ENCODE results near the gene SRP68. TPM values are rescaled to one million over a fixed set of nuclear protein-coding genes. Genes with fewer than 3 reads are reported as not detected.

Gene SRP68
- total RNA-seq, 4 donors from 2014 or later, result 51.5 to 58.6 (median 53.5) TPM

DNA sequence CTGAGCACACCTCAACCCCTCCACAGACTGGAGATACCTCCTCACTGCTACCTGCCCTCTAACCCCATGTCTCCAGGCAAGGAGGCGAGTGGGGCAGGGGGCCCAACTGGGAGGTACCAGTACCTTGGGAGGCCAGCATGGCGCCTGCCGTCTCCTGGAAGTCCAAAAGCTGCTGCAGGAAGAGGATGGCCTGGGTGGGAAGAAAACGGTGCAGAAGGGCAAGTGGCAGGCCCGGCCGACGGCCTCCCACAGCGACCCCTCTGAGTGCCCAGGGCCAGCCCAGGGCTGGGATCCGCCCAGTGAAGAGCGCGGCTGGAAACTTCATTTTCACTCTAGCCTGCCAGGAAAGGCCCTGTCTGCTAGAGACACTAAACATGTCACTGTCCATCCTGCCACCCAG lies 15.2 kb upstream of the SRP68 start:
- Histone ChIP-seq H3K4me1 (no peaks in the 10 kb centered on the region), H3K27ac (no peak overlapping the region), H3K9me3 (no peaks in the 10 kb centered on the region), H3K36me3 (peaks cover 0 to 99% (median 39%) of the 10 kb centered on the region in 3 donors), H3K4me3 (no peak overlapping the region), H3K27me3 (no peaks in the 10 kb centered on the region)
- no peak for TF ChIP-seq EP300 (IDR thresholded peaks at IDR 0.05)
- TF ChIP-seq, protein P1, sequence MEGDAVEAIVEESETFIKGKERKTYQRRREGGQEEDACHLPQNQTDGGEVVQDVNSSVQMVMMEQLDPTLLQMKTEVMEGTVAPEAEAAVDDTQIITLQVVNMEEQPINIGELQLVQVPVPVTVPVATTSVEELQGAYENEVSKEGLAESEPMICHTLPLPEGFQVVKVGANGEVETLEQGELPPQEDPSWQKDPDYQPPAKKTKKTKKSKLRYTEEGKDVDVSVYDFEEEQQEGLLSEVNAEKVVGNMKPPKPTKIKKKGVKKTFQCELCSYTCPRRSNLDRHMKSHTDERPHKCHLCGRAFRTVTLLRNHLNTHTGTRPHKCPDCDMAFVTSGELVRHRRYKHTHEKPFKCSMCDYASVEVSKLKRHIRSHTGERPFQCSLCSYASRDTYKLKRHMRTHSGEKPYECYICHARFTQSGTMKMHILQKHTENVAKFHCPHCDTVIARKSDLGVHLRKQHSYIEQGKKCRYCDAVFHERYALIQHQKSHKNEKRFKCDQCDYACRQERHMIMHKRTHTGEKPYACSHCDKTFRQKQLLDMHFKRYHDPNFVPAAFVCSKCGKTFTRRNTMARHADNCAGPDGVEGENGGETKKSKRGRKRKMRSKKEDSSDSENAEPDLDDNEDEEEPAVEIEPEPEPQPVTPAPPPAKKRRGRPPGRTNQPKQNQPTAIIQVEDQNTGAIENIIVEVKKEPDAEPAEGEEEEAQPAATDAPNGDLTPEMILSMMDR (IDR thresholded peaks at IDR 0.05), result no peak
- no peak for TF ChIP-seq POLR2A (IDR thresholded peaks at IDR 0.05)
- no peak for DNase-seq (ENCODE audit: low spot score in 2 of 2)
- 86 to 92% methylated on average over 10 to 11 of the region's 11 CpGs for WGBS, 2 donors

DNA sequence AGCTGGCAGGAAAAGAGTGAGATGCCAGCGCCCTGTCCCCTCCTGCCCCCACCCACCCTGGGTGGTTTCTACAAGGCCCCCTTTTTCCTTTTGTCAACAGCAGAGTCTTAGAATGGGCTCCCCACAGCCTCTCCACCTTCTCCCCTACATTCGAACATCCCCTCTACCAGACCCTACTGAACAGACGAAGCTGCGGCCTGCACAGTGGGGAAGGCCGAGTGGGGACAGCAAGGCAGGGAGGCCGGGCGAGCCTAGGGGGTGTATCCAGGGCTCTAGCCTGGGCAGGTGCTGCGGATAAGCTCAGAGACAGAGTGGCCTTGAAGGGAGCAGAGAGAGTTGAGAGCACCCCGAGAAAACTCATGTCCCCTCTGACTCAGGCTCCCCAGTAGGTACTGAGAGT lies 14.1 kb upstream of the SRP68 start:
- Histone ChIP-seq H3K4me1 (no peaks in the 10 kb centered on the region), H3K4me3 (no peak overlapping the region), H3K9me3 (no peaks in the 10 kb centered on the region), H3K27ac (no peak overlapping the region), H3K36me3 (peaks cover 0 to 95% (median 39%) of the 10 kb centered on the region in 3 donors), H3K27me3 (no peaks in the 10 kb centered on the region)
- TF ChIP-seq, protein P1 (IDR thresholded peaks at IDR 0.05), result no peak
- TF ChIP-seq POLR2A (IDR thresholded peaks at IDR 0.05) (no peak), EP300 (IDR thresholded peaks at IDR 0.05) (no peak)
- no peak for DNase-seq (ENCODE audit: low spot score in 2 of 2)
- 86 to 94% methylated on average over 8 to 9 of the region's 9 CpGs for WGBS, 2 donors

DNA sequence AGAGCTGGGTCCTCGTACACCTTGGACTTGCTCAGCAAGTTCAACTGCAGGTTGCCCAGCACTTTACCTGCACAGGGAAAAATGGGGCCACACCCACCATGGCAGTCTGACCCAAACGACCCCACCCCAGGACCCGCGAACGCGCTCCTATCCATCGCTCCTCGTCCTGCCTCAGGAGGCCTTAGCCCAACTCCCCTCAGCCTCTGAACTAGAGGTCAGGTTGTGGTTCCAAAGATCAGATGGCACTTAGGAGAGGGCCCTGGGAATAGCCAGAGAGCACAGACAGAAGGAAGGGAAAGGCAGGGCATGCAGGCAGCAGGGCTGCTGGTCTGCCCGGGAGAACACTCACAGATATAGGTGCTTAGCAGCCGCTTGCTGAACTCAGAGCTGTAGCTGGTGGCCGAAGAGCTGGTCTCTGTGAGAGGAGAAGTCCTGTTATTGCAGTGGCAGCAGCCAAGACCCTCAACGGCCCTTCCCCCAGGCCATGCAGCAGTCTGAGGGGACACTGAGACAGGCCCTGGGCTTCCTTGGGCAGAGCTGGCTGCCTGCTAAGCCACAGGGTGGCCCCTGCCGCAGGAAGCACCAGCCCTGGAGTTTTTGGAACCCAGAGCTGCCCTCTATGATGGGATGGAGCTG lies 13.5 kb upstream of the SRP68 start:
- 92 to 96% methylated on average over 13 of the region's 13 CpGs for WGBS, 2 donors
- peaks cover 0 to 89% (median 39%) of the 10 kb centered on the region in 3 donors for H3K36me3 ChIP-seq
- H3K9me3 ChIP-seq, result no peaks in the 10 kb centered on the region
- H3K4me3 ChIP-seq, result no peak overlapping the region
- H3K27me3 ChIP-seq, result no peaks in the 10 kb centered on the region
- DNase-seq (ENCODE audit: low spot score in 2 of 2), result no peak
- no peak for TF ChIP-seq EP300 (IDR thresholded peaks at IDR 0.05)
- TF ChIP-seq, protein P1 (IDR thresholded peaks at IDR 0.05), result no peak
- H3K4me1 ChIP-seq, result no peaks in the 10 kb centered on the region
- H3K27ac ChIP-seq, result no peak overlapping the region

DNA sequence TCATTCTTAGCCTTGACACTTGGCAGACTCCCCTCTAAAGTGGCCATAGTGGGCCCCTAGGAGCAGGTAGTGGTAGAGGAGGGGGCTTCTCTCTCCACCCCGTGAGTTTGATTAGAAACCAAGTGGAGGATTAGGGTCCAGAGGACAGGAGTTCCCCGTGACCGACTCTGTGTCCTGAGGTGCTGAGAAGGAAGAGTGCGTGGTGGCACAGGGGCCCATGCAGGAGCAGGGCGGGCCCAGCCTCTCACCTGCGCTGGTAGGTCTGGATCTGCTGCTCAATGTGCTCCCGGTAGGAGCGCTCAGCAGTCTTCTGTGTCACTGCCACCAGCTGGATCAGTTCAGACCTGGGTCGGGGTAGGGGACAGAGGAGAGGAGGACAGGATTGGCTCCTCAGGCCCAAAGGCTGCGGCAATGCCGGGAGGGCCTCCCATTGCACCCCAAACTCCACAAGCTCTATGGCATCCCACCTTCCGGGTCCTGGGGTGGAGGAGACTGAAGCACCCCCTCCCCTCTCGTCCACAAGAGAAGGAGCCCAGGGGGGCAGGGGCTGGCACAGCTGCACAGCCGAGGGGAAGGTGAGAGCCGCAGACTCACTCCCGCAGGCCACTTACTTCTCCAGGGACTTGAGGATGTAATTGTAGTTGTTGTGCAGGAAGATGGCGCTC lies 12.9 kb upstream of the SRP68 start:
- Histone ChIP-seq H3K27me3 (no peaks in the 10 kb centered on the region), H3K4me1 (peaks cover 0 to 5% (median 2%) of the 10 kb centered on the region in 4 donors), H3K4me3 (no peak overlapping the region), H3K9me3 (no peaks in the 10 kb centered on the region), H3K27ac (no peak overlapping the region), H3K36me3 (peaks cover 0 to 83% (median 37%) of the 10 kb centered on the region in 3 donors)
- no peak for DNase-seq (ENCODE audit: low spot score in 2 of 2)
- WGBS, 2 donors, result 79 to 90% methylated on average over 9 to 17 of the region's 17 CpGs
- TF ChIP-seq POLR2A (IDR thresholded peaks at IDR 0.05) (no peak), EP300 (IDR thresholded peaks at IDR 0.05) (no peak)
- TF ChIP-seq, protein P1 (IDR thresholded peaks at IDR 0.05), result no peak

DNA sequence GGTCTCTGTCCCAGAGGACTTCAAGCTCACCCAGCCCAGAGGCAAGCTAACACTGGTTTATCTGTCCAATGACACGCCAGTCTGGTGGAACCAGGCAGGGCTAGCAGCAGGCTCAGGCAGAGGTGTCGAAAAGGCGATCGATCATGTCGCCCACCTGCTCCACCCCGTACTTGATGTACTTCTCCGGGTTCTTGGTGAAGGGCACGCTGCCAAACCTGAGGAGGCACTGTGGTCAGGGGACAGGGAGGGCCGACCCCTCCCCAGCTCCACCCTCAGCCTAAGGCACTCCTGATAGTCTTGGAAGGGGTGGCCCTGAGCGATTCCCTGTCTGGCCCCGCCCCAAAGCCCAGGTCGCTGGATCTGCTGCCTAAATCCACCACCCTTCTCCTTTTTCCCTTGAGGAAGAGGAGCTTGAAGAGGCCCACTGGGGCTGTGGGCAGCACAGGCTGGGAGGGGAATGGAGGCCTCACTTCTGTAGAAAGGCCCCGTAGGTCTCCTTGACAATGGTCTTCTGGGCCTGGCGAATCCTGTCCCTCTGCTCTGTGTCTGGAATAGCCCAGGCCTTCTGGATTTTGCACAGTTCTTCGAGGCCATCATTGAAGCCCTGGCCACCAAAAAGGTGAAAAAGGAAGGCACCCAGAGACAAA lies 11.3 kb upstream of the SRP68 start:
- H3K4me3 ChIP-seq, result no peak overlapping the region
- peaks cover 0 to 10% of the 10 kb centered on the region in 2 donors for H3K27me3 ChIP-seq
- no peaks in the 10 kb centered on the region for H3K9me3 ChIP-seq
- no peak for DNase-seq (ENCODE audit: low spot score in 2 of 2)
- no peak overlapping the region for H3K27ac ChIP-seq
- peaks cover 0 to 67% (median 24%) of the 10 kb centered on the region in 3 donors for H3K36me3 ChIP-seq
- TF ChIP-seq, protein P1 (IDR thresholded peaks at IDR 0.05), result no peak
- TF ChIP-seq POLR2A (IDR thresholded peaks at IDR 0.05) (no peak), EP300 (IDR thresholded peaks at IDR 0.05) (no peak)
- peaks cover 0 to 14% (median 3%) of the 10 kb centered on the region in 4 donors for H3K4me1 ChIP-seq
- WGBS, 2 donors, result 82 to 83% methylated on average over 14 to 15 of the region's 15 CpGs
